Stimulated activated CD8-positive, alpha-beta memory T cell treated with anti-CD3 and anti-CD28 coated beads, Interleukin-12 subunit alpha, Interleukin-12 subunit beta, amount 100 ng/mL, for 1 hour (primary cell): ENCODE results near the gene CLASP1.

Experiments used
- DNase-seq: peaks from one replicate; pipeline ENCODE4 v3.0.0-alpha.2; 2020; ENCODE audit warnings: low read depth

Gene CLASP1

GRCh38 chr2:121368836-121369235 lies 280.4 kb downstream of the CLASP1 start:
- no peak for DNase-seq

DNA sequence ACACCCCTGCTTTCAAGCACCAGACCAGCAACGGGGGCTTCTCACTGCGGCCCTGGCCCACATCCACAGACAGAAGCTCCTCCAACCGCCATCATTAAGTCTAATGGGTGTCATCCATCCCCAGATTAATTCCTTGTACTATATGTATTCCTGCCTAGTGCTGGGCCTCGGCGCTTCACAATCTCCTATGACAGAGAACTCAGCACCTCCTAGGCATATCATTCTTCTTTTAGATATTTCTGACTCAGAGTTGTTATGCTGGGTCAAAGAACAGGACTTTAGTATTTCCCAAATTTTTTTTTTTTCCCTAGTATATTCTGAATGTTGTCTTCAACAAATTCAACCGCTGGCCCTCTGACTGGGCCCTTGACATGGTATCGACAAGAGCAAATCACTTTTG lies 281.1 kb downstream of the CLASP1 start:
- no peak for DNase-seq

DNA sequence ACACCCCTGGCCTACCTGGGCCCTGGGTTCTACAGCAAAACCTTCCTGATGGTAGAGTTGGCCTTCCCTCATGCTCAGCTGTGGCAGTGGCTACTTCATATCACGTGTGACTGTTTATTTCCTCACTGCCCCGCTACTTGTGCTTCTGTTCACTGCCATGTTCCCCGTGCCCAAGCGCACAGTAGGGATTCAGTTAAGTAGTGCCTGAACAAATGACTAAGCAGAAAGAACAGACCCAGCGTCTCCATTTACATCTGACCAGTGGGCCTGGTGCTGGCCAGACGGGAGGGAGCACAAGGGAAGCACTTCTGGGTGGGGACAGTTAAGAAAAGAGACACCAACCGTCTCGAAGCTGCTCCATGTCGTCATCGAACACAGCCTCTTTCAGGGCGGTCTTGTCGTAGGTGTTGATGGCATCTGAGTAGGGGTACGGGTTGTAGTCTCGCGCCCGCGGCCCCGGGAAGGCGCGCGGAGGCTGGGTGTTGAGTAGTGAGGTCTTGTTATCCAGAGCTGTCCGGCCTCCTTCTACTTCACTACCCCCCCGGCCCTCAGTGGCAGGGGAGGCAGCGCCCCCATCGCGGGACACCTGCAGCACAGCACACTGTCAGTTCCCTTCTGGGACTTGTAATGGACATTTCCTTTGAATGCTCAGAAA lies 281.9 kb downstream of the CLASP1 start:
- no peak for DNase-seq

DNA sequence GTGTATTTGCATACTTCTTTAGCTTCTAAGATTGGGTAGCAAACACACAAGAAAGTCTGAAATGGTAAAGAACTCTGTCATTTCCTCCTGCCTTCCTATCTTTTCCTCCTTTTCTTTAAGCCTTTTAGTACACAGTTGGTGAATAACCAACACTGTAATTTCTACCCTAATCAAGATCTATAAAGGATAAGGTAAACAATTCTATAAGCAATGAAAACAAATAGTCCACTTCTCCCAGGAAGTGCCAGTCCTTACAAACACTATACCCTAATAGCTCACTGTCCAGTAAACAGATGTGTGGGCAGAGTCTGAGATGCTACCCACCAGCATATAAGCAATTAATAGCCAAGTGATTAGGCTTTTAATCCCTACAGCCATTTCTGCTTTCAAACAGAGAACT lies 283.2 kb downstream of the CLASP1 start:
- no peak for DNase-seq

- DNase-seq, result no peak
These were observed 284.2 kb downstream of the CLASP1 start for GRCh38 chr2:121365061-121365460.

- DNase-seq, result no peak
These were observed 285.4 kb downstream of the CLASP1 start for GRCh38 chr2:121363632-121364420.

GRCh38 chr2:121362774-121363173 lies 286.5 kb downstream of the CLASP1 start:
- no peak for DNase-seq

- DNase-seq, result no peak
These were observed 287.0 kb downstream of the CLASP1 start for GRCh38 chr2:121362226-121362625.

DNA sequence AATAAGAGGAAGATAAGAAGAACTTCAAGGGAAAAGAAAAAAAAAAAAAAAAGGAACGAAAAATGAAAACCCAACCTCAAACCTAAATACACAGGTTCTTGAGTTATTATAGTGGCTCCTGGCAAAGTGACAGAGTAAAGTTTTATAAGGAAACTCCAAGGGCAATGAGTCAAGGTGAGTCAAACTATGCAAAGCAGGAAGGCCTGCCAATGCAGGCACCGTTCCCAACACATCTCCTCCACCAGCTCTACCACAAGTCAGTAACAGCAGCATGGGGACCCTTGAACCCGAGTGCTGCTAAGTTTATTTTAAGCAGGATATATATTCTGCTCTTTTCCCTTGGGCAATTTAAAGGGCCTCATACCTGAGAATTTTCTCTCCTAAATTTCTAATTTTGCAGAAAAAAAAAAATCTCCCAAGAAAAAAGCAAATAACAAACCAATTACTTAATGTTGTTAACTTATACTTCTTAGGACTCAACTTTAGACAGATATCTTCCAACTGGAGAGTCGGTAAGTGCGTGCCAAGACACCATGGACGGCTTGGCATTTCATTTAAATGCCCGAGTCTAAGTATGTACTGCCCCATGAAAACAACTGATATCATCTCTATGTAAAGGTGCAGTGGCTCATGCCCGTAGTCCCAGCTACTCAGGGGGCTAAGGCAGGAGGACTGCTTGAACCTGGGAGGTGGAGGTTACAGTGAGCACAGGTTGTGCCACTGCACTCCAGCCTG lies 288.5 kb downstream of the CLASP1 start:
- no peak for DNase-seq

DNA sequence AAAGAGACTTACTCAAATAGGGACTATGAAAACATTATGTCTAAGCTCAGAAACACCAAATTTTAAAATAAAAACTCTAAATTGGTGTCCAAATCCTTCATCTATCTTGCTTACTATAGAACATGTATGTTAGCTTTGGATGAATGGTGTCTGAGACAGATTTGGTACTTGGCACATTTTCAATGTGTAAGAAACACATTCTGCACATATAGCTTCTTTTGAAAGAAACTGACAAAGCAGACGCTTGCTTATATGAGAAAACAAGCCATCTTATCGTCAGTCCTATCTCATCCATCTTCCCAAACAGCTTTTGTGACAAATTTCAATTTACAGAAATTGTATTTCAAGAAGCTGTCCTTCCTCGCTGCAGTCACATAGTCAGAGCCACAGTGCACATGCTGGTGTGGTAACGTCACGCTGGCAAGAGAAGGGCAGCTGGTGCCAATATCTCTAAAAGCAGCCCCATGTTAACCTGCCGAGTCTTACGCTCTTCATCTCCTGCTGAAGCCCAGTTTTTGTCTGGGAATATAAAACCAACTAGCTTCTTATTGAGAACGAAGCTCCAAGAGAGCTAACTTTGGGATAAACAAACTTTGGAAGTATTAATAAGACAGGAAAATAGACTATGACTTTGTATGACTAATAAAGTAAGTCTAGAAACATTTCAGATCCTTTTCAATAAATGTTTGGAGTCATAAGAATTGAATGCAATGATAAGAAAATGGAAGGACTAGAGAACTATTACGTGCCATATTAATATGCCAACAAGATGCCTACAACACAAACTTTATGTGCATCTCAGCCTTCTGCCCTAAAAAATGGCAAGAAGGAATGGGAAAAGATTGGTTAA lies 289.3 kb downstream of the CLASP1 start:
- no peak for DNase-seq

- no peak for DNase-seq
These were observed 290.1 kb downstream of the CLASP1 start for GRCh38 chr2:121359170-121359569.

DNA sequence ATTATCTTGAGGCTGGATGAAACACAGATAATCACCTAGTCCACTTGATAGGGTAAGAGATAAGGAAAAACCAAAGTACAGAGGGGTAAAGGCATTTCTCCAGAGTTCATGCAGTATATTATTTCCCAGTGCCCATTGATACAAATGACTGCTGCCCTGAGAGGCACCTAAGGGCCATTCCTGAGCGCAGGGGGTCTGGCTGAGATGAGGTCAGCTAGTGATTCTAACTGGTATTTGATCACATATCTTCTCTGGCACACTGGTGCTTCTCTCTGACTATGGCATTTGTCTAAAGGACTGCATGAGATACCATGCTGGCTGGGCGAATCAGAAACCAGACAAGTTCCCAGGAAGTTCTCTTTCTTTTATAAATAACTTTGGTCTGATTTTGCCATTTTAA lies 291.0 kb downstream of the CLASP1 start:
- no peak for DNase-seq

GRCh38 chr2:121356058-121356640 lies 293.1 kb downstream of the CLASP1 start:
- DNase-seq, result no peak

DNA sequence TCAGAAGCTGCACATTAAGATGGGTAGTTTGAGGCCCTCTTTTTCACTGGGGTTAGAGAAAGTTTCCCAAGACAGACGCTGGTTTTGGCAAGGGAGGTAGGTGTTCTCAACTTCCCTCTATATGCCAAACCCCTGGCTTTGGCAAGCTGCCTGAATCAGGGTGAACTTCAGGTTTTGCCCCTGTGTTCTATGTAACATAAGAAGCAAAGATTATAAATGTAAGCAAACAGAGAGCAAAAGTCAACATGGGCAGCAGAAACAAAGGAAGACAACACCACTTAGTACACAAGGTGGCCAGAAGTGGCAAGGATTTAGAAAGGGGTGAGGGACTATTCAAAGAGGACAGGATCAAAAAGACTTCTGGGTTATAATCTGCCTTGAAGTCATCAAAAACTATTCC lies 293.8 kb downstream of the CLASP1 start:
- no peak for DNase-seq

DNA sequence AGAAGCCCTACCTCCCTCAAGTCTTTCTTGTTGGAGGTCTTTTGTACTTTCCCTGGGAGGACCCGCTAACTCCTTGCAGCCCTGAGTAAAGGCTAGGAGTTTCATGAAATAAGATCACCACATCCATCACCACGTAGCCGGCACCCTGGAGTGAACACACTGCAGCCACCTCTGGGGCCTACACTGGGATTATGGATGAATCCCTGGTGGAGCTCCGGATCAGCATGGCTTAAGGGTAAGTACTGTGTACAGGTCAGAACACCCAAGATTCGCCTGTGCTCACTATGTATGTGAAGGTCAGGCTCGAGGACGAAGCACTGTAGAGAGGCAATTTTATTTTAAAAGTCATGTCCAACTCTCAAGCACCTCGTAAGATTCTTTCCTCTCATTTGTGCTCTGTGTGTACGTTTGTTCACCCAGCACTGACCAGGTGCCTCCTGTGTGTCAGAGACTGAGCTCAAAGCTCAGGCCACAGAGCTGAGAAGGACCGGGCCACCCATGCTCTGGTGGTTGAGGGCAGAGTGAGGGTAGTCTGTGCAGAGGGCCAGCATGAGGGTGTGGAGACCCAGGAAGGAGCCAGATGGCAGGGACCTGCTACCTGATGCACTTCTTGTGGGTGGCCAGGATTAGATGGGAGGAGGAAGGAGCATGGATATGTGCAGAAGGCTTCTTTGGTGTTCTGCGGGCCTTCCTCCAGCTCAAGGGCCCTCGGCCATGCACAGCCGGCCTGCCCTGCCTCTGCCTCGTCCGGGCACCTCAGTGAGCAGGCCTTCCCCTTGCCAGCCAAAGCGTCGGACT lies 297.5 kb downstream of the CLASP1 start:
- DNase-seq, result no peak

DNA sequence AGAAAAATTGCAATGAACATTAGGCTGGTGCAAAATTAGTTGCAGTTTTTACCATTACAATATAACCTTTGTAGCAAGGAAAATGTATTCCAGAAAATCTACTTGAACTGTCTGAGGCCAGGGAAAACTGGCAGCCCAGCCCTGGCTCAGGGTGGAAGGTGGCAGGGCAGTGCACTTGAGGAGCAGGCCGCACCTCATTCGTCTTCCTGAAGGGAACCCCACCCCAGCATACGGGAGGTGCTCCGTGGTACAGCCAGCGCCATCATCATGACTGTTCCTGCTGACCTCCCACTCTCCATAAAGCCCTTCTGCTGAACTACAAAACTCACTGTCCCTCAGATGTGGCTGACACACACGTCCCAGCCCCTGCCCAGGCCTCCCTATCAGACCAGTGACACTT lies 298.4 kb downstream of the CLASP1 start:
- DNase-seq, result no peak

DNA sequence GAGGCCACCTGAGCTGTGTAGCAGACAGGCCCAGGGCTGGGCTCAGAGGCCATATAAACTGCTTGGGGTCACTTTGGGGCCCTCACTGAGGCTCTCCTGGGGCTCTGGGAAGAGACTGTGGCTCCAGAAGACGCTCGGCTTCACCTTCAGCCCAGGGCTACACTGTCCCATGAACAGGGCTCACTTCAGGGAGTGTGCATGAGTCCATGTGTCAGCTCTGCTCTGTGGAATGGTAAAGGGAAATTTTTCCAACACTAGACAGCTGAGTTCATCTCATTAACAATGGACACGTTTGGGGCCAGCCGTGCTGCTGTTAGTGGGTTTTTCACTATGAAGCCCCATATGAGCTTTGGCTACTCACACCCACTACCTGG lies 298.9 kb downstream of the CLASP1 start:
- DNase-seq, result no peak

DNA sequence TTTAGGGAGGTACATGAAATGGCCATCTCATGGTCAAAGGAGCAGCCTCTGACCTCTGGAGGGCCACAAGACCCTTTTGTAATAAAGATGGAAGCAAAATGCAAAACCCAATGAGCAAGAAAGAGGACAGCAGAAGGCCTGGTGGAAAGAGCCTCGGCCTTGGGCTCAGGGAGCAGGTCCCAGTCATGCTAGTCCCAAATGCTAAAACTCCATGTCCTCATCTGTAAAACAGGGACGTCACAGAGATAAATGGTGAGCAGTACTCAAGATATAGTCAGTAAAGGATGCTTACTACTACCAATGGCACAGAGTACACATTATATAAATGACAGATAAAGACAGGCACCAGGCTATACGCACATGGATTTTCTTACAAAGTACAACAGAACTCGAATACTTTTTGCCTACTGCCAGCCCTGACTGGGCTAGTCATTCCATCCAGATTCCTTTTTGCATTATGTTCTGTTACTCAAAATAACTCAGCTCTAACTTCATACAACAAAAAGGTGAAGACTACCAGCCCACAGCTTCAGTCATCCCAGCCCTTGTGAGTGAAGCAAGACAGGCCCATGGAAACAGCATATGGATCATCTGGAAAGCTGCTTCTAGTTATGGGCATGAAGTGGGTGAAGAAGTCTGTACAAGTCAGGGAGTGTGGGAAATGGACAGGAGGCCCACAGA lies 299.4 kb downstream of the CLASP1 start:
- DNase-seq, result no peak

DNA sequence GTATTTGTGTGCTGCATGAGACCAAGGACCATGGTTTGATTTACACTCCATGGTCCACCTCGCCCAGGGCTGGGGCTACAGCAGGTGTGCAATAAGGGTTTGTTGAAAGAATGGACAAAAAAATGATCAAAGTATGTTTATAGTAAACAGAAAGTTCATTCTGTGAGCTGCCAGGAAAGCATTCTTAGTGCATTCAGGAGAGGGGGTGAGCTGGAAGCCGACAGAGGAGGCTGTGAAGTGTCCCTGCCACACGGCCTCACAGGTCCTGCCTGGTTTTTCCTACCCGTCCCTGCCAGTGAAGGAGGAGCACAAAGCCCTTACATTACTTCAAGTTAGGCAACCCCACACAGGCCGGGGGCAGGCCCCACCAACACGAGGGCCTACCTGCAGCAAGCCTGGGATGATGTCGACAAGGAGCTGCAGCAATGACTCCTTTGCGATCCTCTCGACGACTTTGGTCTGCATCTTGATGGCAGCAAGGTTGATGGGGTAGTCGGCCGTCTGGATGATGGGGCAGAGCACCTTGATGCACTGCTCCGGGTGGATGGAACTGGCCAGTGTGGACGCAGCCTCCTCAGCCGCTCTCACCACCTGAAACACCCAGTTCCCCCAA lies 301.0 kb downstream of the CLASP1 start:
- no peak for DNase-seq

- DNase-seq, result no peak
These were observed 302.4 kb downstream of the CLASP1 start for GRCh38 chr2:121346859-121347258.
